ENCODE results near the gene CHST11. TPM values are rescaled to one million over a fixed set of nuclear protein-coding genes. Genes with fewer than 3 reads are reported as not detected.
A peak's percentile ranks its signal among the peaks of the same experiment; 100 is the strongest.

Gene CHST11
- total RNA-seq, 5 donors from 2014 or later (not counting 1 experiment from before 2014, with no cell fraction given): 49.8 to 78.3 (median 63.7) TPM

- ATAC-seq (replicated peaks in 1 of 4): no peak
- no peak for DNase-seq
- peak overlapping the region in 2 of 3 donors; percentile 92 to 99 for H3K4me3 Mint-ChIP-seq
- H3K27me3 Mint-ChIP-seq: no peaks in the 10 kb centered on the region
- H3K9me3 Mint-ChIP-seq: no peaks in the 10 kb centered on the region
- ChIA-PET POLR2A (no interaction called here), CTCF (no interaction called here)
- H3K4me3 ChIP-seq (ENCODE audit: control insufficient read depth in 1 of 2, extremely low read depth in 1 of 2, low read length in 1 of 2): no peak overlapping the region
- H3K36me3 ChIP-seq (ENCODE audit: control insufficient read depth in 2 of 2, extremely low read depth in 1 of 2, insufficient read depth in 1 of 2, low read length in 1 of 2): no peaks in the 10 kb centered on the region
- no peak overlapping the region for H3K27ac ChIP-seq (ENCODE audit: low read length)
- H3K27ac Mint-ChIP-seq: no peak overlapping the region
- H3K4me1 Mint-ChIP-seq: peaks cover 22 to 28% (median 27%) of the 10 kb centered on the region in 3 donors
- no peaks in the 10 kb centered on the region for H3K9me3 ChIP-seq
- no peaks in the 10 kb centered on the region for H3K36me3 Mint-ChIP-seq
- no peaks in the 10 kb centered on the region for H3K27me3 ChIP-seq (replicated peaks in 1 of 2; ENCODE audit: control insufficient read depth in 2 of 2, extremely low read depth in 1 of 2, insufficient read depth in 2 of 2, low read length in 1 of 2)
- no CpG with 5 or more reads among the region's 1 CpG for WGBS (ENCODE audit: insufficient coverage)
- H3K4me1 ChIP-seq (ENCODE audit: control insufficient read depth in 1 of 2, extremely low read depth in 1 of 2, insufficient read depth in 2 of 2, low read length in 2 of 2): peaks cover 8 to 16% of the 10 kb centered on the region in 2 experiments
Measured at GRCh38 chr12:104454997-104455396, 1.8 kb upstream of the CHST11 start.

- H3K36me3 Mint-ChIP-seq: no peaks in the 10 kb centered on the region
- Histone ChIP-seq H3K9me3 (no peaks in the 10 kb centered on the region), H3K27ac (ENCODE audit: low read length) (peak overlapping the region; percentile 43), H3K4me3 (ENCODE audit: control insufficient read depth in 1 of 2, extremely low read depth in 1 of 2, low read length in 1 of 2) (peak overlapping the region; percentile 82 to 99), H3K36me3 (ENCODE audit: control insufficient read depth in 2 of 2, extremely low read depth in 1 of 2, insufficient read depth in 1 of 2, low read length in 1 of 2) (no peaks in the 10 kb centered on the region), H3K27me3 (replicated peaks in 1 of 2; ENCODE audit: control insufficient read depth in 2 of 2, extremely low read depth in 1 of 2, insufficient read depth in 2 of 2, low read length in 1 of 2) (no peaks in the 10 kb centered on the region), H3K4me1 (ENCODE audit: control insufficient read depth in 1 of 2, extremely low read depth in 1 of 2, insufficient read depth in 2 of 2, low read length in 2 of 2) (peaks cover 11 to 24% of the 10 kb centered on the region in 2 experiments)
- H3K27me3 Mint-ChIP-seq: no peaks in the 10 kb centered on the region
- ChIA-PET POLR2A (interaction anchor here in 1 of 2 donors (0.5 kb wide), 1 partner anchor 42 kb away, joined by 4 read pairs; no protein-coding TSS in a partner anchor), CTCF (interaction anchor here in 1 of 2 donors (1.0 kb wide), 1 partner anchor 106 kb away, joined by 4 read pairs; no protein-coding TSS in a partner anchor)
- peaks cover 30 to 36% (median 31%) of the 10 kb centered on the region in 3 donors for H3K4me1 Mint-ChIP-seq
- ATAC-seq (replicated peaks in 1 of 4) (no peak), DNase-seq (no peak)
- H3K9me3 Mint-ChIP-seq: no peaks in the 10 kb centered on the region
- peak overlapping the region; percentile 92 to 99 (median 98) for H3K4me3 Mint-ChIP-seq
- peak overlapping the region; percentile 72 to 78 for H3K27ac Mint-ChIP-seq
- no CpG with 5 or more reads among the region's 9 CpGs for WGBS (ENCODE audit: insufficient coverage)
Measured at GRCh38 chr12:104455578-104456416, 951 bp upstream of the CHST11 start.

- no peaks in the 10 kb centered on the region for H3K36me3 Mint-ChIP-seq
- DNase-seq: peak in 32 of 35 experiments; percentile 26 to 72 (median 50)
- Histone ChIP-seq H3K27me3 (replicated peaks in 1 of 2; ENCODE audit: control insufficient read depth in 2 of 2, extremely low read depth in 1 of 2, insufficient read depth in 2 of 2, low read length in 1 of 2) (no peaks in the 10 kb centered on the region), H3K9me3 (no peaks in the 10 kb centered on the region), H3K4me3 (ENCODE audit: control insufficient read depth in 1 of 2, extremely low read depth in 1 of 2, low read length in 1 of 2) (peak overlapping the region; percentile 82 to 99), H3K4me1 (ENCODE audit: control insufficient read depth in 1 of 2, extremely low read depth in 1 of 2, insufficient read depth in 2 of 2, low read length in 2 of 2) (peaks cover 21 to 35% of the 10 kb centered on the region in 2 experiments), H3K27ac (ENCODE audit: low read length) (peak overlapping the region; percentile 67), H3K36me3 (ENCODE audit: control insufficient read depth in 2 of 2, extremely low read depth in 1 of 2, insufficient read depth in 1 of 2, low read length in 1 of 2) (no peaks in the 10 kb centered on the region)
- peaks cover 43 to 47% (median 45%) of the 10 kb centered on the region in 3 donors for H3K4me1 Mint-ChIP-seq
- no peaks in the 10 kb centered on the region for H3K9me3 Mint-ChIP-seq
- ATAC-seq (replicated peaks in 1 of 4): peak; percentile 43 to 48 (median 47)
- 0% methylated on average over 58 of the region's 71 CpGs for WGBS (ENCODE audit: insufficient coverage)
- CTCF ChIA-PET: interaction anchor here (0.6 to 2.0 kb wide), 5 partner anchors 21 to 312 kb away, joined by 3 to 11 read pairs (median 6); no protein-coding TSS in a partner anchor
- H3K27me3 Mint-ChIP-seq: no peaks in the 10 kb centered on the region
- H3K4me3 Mint-ChIP-seq: peak overlapping the region; percentile 98 to 99 (median 99)
- peak overlapping the region; percentile 94 to 97 for H3K27ac Mint-ChIP-seq
- POLR2A ChIA-PET: interaction anchor here in 1 of 2 donors (0.7 kb wide), 1 partner anchor 43 kb away, joined by 11 read pairs; no protein-coding TSS in a partner anchor
Measured at GRCh38 chr12:104456950-104457745, 400 bp downstream of the CHST11 start.

GRCh38 chr12:104457746-104458693 is 1.3 kb downstream of the CHST11 start:
- Histone ChIP-seq H3K9me3 (no peaks in the 10 kb centered on the region), H3K36me3 (ENCODE audit: control insufficient read depth in 2 of 2, extremely low read depth in 1 of 2, insufficient read depth in 1 of 2, low read length in 1 of 2) (no peaks in the 10 kb centered on the region), H3K27ac (ENCODE audit: low read length) (peak overlapping the region; percentile 67), H3K4me1 (ENCODE audit: control insufficient read depth in 1 of 2, extremely low read depth in 1 of 2, insufficient read depth in 2 of 2, low read length in 2 of 2) (peaks cover 28 to 39% of the 10 kb centered on the region in 2 experiments), H3K27me3 (replicated peaks in 1 of 2; ENCODE audit: control insufficient read depth in 2 of 2, extremely low read depth in 1 of 2, insufficient read depth in 2 of 2, low read length in 1 of 2) (no peaks in the 10 kb centered on the region), H3K4me3 (ENCODE audit: control insufficient read depth in 1 of 2, extremely low read depth in 1 of 2, low read length in 1 of 2) (peak overlapping the region; percentile 82 to 99)
- ChIA-PET CTCF (interaction anchor here (0.6 to 2.3 kb wide), 9 partner anchors 20 to 337 kb away, joined by 3 to 11 read pairs (median 3); no protein-coding TSS in a partner anchor), POLR2A (interaction anchor here (0.5 to 2.5 kb wide), 3 partner anchors 20 to 875 kb away, joined by 4 to 11 read pairs (median 11); no protein-coding TSS in a partner anchor)
- peaks cover 52 to 55% (median 54%) of the 10 kb centered on the region in 3 donors for H3K4me1 Mint-ChIP-seq
- H3K4me3 Mint-ChIP-seq: peak overlapping the region; percentile 98 to 99 (median 99)
- under 1% methylated on average over 49 of the region's 71 CpGs for WGBS (ENCODE audit: insufficient coverage)
- H3K9me3 Mint-ChIP-seq: no peaks in the 10 kb centered on the region
- DNase-seq (peak; percentile 39 to 75 (median 60)), ATAC-seq (replicated peaks in 1 of 4) (peak; percentile 21 to 46 (median 43))
- peak overlapping the region; percentile 95 to 97 for H3K27ac Mint-ChIP-seq
- no peaks in the 10 kb centered on the region for H3K36me3 Mint-ChIP-seq
- H3K27me3 Mint-ChIP-seq: no peaks in the 10 kb centered on the region

- CTCF ChIA-PET: interaction anchor here (0.7 to 2.3 kb wide), 7 partner anchors 9 to 77 kb away, joined by 3 to 11 read pairs (median 3); no protein-coding TSS in a partner anchor
- Mint-ChIP-seq H3K4me1 (peaks cover 59 to 62% (median 60%) of the 10 kb centered on the region in 3 donors), H3K27me3 (no peaks in the 10 kb centered on the region), H3K9me3 (no peaks in the 10 kb centered on the region), H3K4me3 (peak overlapping the region; percentile 98 to 99 (median 99)), H3K27ac (peak overlapping the region; percentile 95 to 97), H3K36me3 (peaks cover 5% of the 10 kb centered on the region)
- Histone ChIP-seq H3K9me3 (no peaks in the 10 kb centered on the region), H3K27ac (ENCODE audit: low read length) (peak overlapping the region; percentile 67), H3K27me3 (replicated peaks in 1 of 2; ENCODE audit: control insufficient read depth in 2 of 2, extremely low read depth in 1 of 2, insufficient read depth in 2 of 2, low read length in 1 of 2) (no peaks in the 10 kb centered on the region), H3K4me3 (ENCODE audit: control insufficient read depth in 1 of 2, extremely low read depth in 1 of 2, low read length in 1 of 2) (peak overlapping the region; percentile 82 to 99), H3K4me1 (ENCODE audit: control insufficient read depth in 1 of 2, extremely low read depth in 1 of 2, insufficient read depth in 2 of 2, low read length in 2 of 2) (peaks cover 36 to 47% of the 10 kb centered on the region in 2 experiments), H3K36me3 (ENCODE audit: control insufficient read depth in 2 of 2, extremely low read depth in 1 of 2, insufficient read depth in 1 of 2, low read length in 1 of 2) (no peaks in the 10 kb centered on the region)
- DNase-seq (peak in 3 of 35 experiments; percentile 8 to 16 (median 14)), ATAC-seq (replicated peaks in 1 of 4) (no peak)
- POLR2A ChIA-PET: interaction anchor here in 1 of 2 donors (0.5 to 2.5 kb wide), 3 partner anchors 19 to 874 kb away, joined by 4 to 12 read pairs (median 11); no protein-coding TSS in a partner anchor
- 24% methylated on average over 13 of the region's 21 CpGs for WGBS (ENCODE audit: insufficient coverage)
Measured at GRCh38 chr12:104458694-104459367, 2.1 kb downstream of the CHST11 start.

All from T-cell (primary cell).